CD14-positive monocyte (primary cell): ENCODE data around the gene ADAMTS8. TPM values are rescaled to one million over a fixed set of nuclear protein-coding genes. Genes with fewer than 3 reads are reported as not detected.

ENCODE experiments used
- DNase-seq, 3 donors: peaks; one replicate each; pipeline ENCODE4 v3.0.0-alpha.2; 2011 to 2022
- H2AFZ ChIP-seq: 2 replicates; pipeline ENCODE4 v1.6.0; 2012; ENCODE audit warnings: mild to moderate bottlenecking, low read depth, low read length, inconsistent platforms; ENCODE audit not compliant: insufficient read depth, poor library complexity, severe bottlenecking
- H3K27ac ChIP-seq, 2 donors: 1 replicate in 1 of 2; 2 replicates in 1 of 2; pipeline ENCODE4 v1.5.1; 2012 to 2013; ENCODE audit warnings: low read length in 2 of 2, control low read depth in 1 of 2, inconsistent platforms in 1 of 2, low read depth in 1 of 2, mild to moderate bottlenecking in 1 of 2
- H3K27me3 ChIP-seq, 2 donors: one replicate each; pipeline versions ENCODE4 v1.6.0 to v1.6.1; 2011 to 2013; ENCODE audit warnings: low read length in 2 of 2; ENCODE audit not compliant: control insufficient read depth in 2 of 2, insufficient read depth in 2 of 2
- H3K36me3 ChIP-seq, 2 donors: replicated peaks in 1 of 2; 1 replicate in 1 of 2; 2 replicates in 1 of 2; pipeline versions ENCODE4 v1.5.1 to v1.6.1; 2012 to 2013; ENCODE audit warnings: low read length in 2 of 2, control low read depth in 1 of 2, inconsistent platforms in 1 of 2, mild to moderate bottlenecking in 1 of 2; ENCODE audit not compliant: insufficient read depth in 2 of 2, control insufficient read depth in 1 of 2
- H3K4me1 ChIP-seq, 2 donors: 1 replicate in 1 of 2; 2 replicates in 1 of 2; pipeline versions ENCODE4 v1.5.1 to v1.6.1; 2012 to 2013; ENCODE audit warnings: low read length in 2 of 2, control low read depth in 1 of 2, inconsistent platforms in 1 of 2, mild to moderate bottlenecking in 1 of 2, moderate library complexity in 1 of 2; ENCODE audit not compliant: insufficient read depth in 2 of 2, control insufficient read depth in 1 of 2
- H3K4me2 ChIP-seq: replicated peaks from 2 replicates; pipeline ENCODE3; 2012; ENCODE audit warnings: low read length, moderate library complexity, mild to moderate bottlenecking; ENCODE audit not compliant: poor library complexity, severe bottlenecking; ENCODE audit errors: extremely low read depth
- H3K4me3 ChIP-seq, 3 experiments: fragments of 200-600 bp in 1 of 3; sonication (generic) in 1 of 3; replicated peaks in 1 of 3; 1 replicate in 2 of 3; 2 replicates in 1 of 3; pipeline ENCODE4 v1.5.1; 2011 to 2013; ENCODE audit warnings: low read length in 3 of 3, mild to moderate bottlenecking in 3 of 3, control low read depth in 2 of 3, low read depth in 2 of 3, inconsistent platforms in 1 of 3, moderate library complexity in 1 of 3
- H3K79me2 ChIP-seq: 2 replicates; pipeline ENCODE4 v1.6.0; 2012; ENCODE audit warnings: mild to moderate bottlenecking, control low read depth, inconsistent platforms, low read length, moderate library complexity; ENCODE audit not compliant: insufficient read depth
- H3K9ac ChIP-seq: 2 replicates; pipeline ENCODE4 v1.6.0; 2017; ENCODE audit warnings: low read length, mild to moderate bottlenecking; ENCODE audit not compliant: insufficient read depth, poor library complexity, severe bottlenecking
- H3K9me3 ChIP-seq, 2 donors: replicated peaks in 1 of 2; 1 replicate in 1 of 2; 2 replicates in 1 of 2; pipeline versions ENCODE4 v1.5.1 to v1.6.1; 2012 to 2013; ENCODE audit warnings: low read length in 2 of 2, control low read depth in 1 of 2; ENCODE audit not compliant: control insufficient read depth in 1 of 2, insufficient read depth in 1 of 2
- H4K20me1 ChIP-seq: 2 replicates; pipeline ENCODE4 v1.6.0; 2012; ENCODE audit warnings: mild to moderate bottlenecking, low read length, control low read depth, moderate library complexity; ENCODE audit not compliant: insufficient read depth
- H3K27ac Mint-ChIP-seq, 7 donors: one replicate each; pipeline ENCODE4 v1.8.0; 2020; ENCODE audit warnings: mild to moderate bottlenecking in 7 of 7, mixed read lengths in 7 of 7, moderate library complexity in 6 of 7, inconsistent platforms in 2 of 7
- H3K27me3 Mint-ChIP-seq, 3 donors: one replicate each; pipeline ENCODE4 v1.8.0; 2021 to 2022; ENCODE audit warnings: low read depth in 3 of 3, mild to moderate bottlenecking in 3 of 3, mixed read lengths in 3 of 3, moderate library complexity in 3 of 3, inconsistent platforms in 1 of 3
- H3K36me3 Mint-ChIP-seq, 2 donors: one replicate each; pipeline ENCODE4 v1.8.0; 2020; ENCODE audit warnings: mixed read lengths in 2 of 2, inconsistent platforms in 1 of 2, mild to moderate bottlenecking in 1 of 2
- H3K4me1 Mint-ChIP-seq: one replicate; pipeline ENCODE4 v1.8.0; 2020; ENCODE audit warnings: mild to moderate bottlenecking, mixed read lengths
- H3K4me3 Mint-ChIP-seq, 2 donors: one replicate each; pipeline ENCODE4 v1.8.0; 2020; ENCODE audit warnings: mild to moderate bottlenecking in 2 of 2, mixed read lengths in 2 of 2, moderate library complexity in 1 of 2
- H3K9me3 Mint-ChIP-seq, 7 donors: one replicate each; pipeline ENCODE4 v1.8.0; 2020 to 2022; ENCODE audit warnings: mixed read lengths in 7 of 7, mild to moderate bottlenecking in 6 of 7, moderate library complexity in 6 of 7, inconsistent platforms in 2 of 7
- CTCF ChIP-seq: fragments of 200-600 bp; IDR thresholded peaks from one replicate; pipeline ENCODE4 v1.8.0; 2022; ENCODE audit warnings: antibody characterized with exemption, mild to moderate bottlenecking
- WGBS: methylation state at CpG from one replicate; pipeline ENCODE4 v1.1.5; 2013; ENCODE audit warnings: missing lambda C conversion rate; ENCODE audit not compliant: insufficient coverage; 5-methylcytosine and 5-hydroxymethylcytosine counted together
- intact Hi-C, 2 donors: fragments of 100-400 bp; cut with micrococcal nuclease; formaldehyde crosslinking; loops; one replicate each; pipeline versions ENCODE4 v1.15.0 to v1.15.1; 2023
- polyA plus RNA-seq, 3 donors: library from polyadenylated mRNA; depleted of rRNA in 1 of 3; unstranded in 2 of 3; stranded (reverse) in 1 of 3; fragments of 300-500 nt in 2 of 3; fragments of >200 nt in 1 of 3; fragmentation: Illumina TruSeq in 2 of 3; gene quantifications; 1 replicate in 2 of 3; 2 replicates in 1 of 3; pipeline ENCODE4 v1.2.3, GENCODE V29; 2012 to 2021

Gene ADAMTS8
- polyA plus RNA-seq, 3 donors: not detected

- Histone ChIP-seq H3K36me3 (no peaks in the 10 kb centered on the region), H3K9ac (no peak overlapping the region), H3K4me2 (no peak overlapping the region), H3K79me2 (no peaks in the 10 kb centered on the region), H2AFZ (no peak overlapping the region), H3K4me1 (no peaks in the 10 kb centered on the region), H3K4me3 (no peak overlapping the region), H3K27ac (no peak overlapping the region), H4K20me1 (no peaks in the 10 kb centered on the region), H3K27me3 (no peaks in the 10 kb centered on the region), H3K9me3 (no peaks in the 10 kb centered on the region)
- WGBS: 100% methylated on average over 2 of the region's 6 CpGs
- no peak for TF ChIP-seq CTCF
- intact Hi-C loops: no loop called here
- no peaks in the 10 kb centered on the region for H3K36me3 Mint-ChIP-seq
- H3K27ac Mint-ChIP-seq: no peak overlapping the region
- no peaks in the 10 kb centered on the region for H3K9me3 Mint-ChIP-seq
- H3K4me3 Mint-ChIP-seq: no peak overlapping the region
- peaks cover 3% of the 10 kb centered on the region for H3K4me1 Mint-ChIP-seq
- DNase-seq: no peak
- H3K27me3 Mint-ChIP-seq: peaks cover 0 to 1% (median 1%) of the 10 kb centered on the region in 3 donors
Measured at GRCh38 chr11:130469181-130469580, 40.8 kb upstream of the ADAMTS8 start.

GRCh38 chr11:130467116-130467900 lies 38.9 kb upstream of the ADAMTS8 start:
- H3K9me3 ChIP-seq: no peaks in the 10 kb centered on the region
- H3K4me1 Mint-ChIP-seq: peaks cover 3% of the 10 kb centered on the region
- H3K27me3 Mint-ChIP-seq: peaks cover 3 to 5% (median 3%) of the 10 kb centered on the region in 3 donors
- no peak overlapping the region for H3K4me3 Mint-ChIP-seq
- no peak overlapping the region for H3K4me3 ChIP-seq
- H2AFZ ChIP-seq: no peak overlapping the region
- H3K27me3 ChIP-seq: no peaks in the 10 kb centered on the region
- no peaks in the 10 kb centered on the region for H3K36me3 ChIP-seq
- H3K4me2 ChIP-seq: no peak overlapping the region
- no peak overlapping the region for H3K27ac Mint-ChIP-seq
- no peaks in the 10 kb centered on the region for H3K9me3 Mint-ChIP-seq
- H4K20me1 ChIP-seq: no peaks in the 10 kb centered on the region
- no peaks in the 10 kb centered on the region for H3K4me1 ChIP-seq
- no peaks in the 10 kb centered on the region for H3K79me2 ChIP-seq
- no peak for DNase-seq
- H3K27ac ChIP-seq: no peak overlapping the region
- H3K36me3 Mint-ChIP-seq: no peaks in the 10 kb centered on the region
- H3K9ac ChIP-seq: no peak overlapping the region
- WGBS: 74% methylated on average over 8 of the region's 10 CpGs
- intact Hi-C loops: no loop called here
- TF ChIP-seq CTCF: no peak
